HG02610 (cell line): ENCODE measurements around the gene SFPQ.
"Not testable (repeated sequence)": the region's sequence is repeated elsewhere in the genome, so short reads cannot be mapped to it uniquely, and the experiment has no call there.

Source experiments
- ATAC-seq: cut with Tn5 transposase; IDR thresholded peaks from one replicate; pipeline ENCODE4 v1.9.1; 2021; ENCODE audit warnings: mild to moderate bottlenecking, moderate library complexity; ENCODE audit not compliant: unreplicated experiment

SFPQ gene, protein sequence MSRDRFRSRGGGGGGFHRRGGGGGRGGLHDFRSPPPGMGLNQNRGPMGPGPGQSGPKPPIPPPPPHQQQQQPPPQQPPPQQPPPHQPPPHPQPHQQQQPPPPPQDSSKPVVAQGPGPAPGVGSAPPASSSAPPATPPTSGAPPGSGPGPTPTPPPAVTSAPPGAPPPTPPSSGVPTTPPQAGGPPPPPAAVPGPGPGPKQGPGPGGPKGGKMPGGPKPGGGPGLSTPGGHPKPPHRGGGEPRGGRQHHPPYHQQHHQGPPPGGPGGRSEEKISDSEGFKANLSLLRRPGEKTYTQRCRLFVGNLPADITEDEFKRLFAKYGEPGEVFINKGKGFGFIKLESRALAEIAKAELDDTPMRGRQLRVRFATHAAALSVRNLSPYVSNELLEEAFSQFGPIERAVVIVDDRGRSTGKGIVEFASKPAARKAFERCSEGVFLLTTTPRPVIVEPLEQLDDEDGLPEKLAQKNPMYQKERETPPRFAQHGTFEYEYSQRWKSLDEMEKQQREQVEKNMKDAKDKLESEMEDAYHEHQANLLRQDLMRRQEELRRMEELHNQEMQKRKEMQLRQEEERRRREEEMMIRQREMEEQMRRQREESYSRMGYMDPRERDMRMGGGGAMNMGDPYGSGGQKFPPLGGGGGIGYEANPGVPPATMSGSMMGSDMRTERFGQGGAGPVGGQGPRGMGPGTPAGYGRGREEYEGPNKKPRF

DNA sequence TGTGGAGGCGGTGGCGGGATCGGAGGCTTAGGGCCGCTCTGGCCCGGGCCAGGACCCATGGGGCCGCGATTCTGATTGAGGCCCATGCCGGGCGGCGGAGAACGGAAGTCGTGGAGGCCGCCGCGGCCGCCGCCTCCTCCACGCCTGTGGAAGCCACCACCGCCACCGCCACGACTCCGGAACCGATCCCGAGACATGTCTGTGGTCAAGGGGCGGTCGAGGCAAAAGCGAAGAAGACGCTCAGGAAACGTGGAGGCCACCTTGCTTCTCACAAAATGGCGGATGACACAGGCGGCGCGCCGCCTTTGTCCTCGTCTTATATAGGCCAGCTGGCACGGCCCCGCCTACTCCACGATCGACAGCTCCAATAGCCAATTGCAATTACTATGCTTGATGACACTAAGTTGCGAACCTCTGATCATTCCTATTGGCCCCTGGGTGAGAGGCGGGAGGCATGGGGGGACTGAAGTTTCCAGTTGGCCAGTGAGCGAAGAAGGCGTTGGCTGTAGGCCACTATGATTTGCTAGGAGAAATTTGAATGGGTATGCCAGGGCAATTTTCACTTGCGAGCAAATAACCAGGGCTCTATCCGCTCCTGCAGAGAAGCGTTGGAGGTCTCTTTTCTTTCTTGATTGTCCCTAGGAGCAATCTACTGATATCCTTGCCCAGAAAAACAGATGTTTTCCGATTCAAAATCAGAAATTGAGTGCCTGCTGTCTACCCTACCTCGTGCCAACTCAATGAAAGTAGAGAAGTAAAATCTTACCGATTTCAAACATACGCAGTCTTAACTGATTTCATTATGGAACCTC lies at the start of gene SFPQ:
SFPQ (minus strand) TSS at position 293 of the 812 bp plus-strand sequence; CDS start at position 197, 96 bp downstream.
- ATAC-seq: peak; percentile 93

DNA sequence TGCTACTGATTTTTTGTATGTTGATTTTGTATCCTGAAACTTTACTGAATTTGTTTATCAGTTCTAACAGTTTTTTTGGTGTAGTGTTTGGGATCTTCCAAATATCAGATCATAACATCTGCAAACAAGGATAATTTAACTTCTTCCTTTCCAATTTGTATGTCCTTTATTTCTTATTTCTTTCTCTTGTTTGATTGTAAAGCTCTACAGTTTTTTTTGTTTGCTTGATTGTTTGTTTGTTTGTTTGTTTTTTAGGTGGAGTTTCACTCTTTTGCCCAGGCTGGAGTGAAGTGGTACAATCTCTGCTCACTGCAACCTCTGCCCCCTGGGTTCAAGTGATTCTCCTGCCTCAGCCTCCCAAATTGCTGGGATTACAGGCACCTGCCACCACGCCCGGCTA lies 43.8 kb upstream of the SFPQ start:
- not testable (repeated sequence) for ATAC-seq

DNA sequence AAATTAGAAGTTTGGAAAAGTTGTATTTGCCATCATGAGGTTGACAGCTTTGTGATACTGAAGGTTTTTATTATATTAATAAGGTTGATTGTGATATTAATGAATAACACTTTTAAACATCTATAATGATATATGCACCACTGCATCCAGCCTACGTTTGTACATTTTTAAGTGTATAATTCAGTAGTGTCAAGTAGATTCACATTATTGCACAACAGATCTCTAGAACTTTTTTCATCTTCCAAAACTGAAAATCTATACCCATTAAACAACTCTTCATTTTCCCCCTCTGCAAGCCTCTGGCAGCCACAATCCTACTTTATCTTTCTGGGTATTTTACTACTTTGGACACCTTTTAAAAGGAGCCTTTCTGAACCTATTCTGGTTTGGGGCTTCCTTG lies 38.3 kb upstream of the SFPQ start:
- ATAC-seq: no peak

DNA sequence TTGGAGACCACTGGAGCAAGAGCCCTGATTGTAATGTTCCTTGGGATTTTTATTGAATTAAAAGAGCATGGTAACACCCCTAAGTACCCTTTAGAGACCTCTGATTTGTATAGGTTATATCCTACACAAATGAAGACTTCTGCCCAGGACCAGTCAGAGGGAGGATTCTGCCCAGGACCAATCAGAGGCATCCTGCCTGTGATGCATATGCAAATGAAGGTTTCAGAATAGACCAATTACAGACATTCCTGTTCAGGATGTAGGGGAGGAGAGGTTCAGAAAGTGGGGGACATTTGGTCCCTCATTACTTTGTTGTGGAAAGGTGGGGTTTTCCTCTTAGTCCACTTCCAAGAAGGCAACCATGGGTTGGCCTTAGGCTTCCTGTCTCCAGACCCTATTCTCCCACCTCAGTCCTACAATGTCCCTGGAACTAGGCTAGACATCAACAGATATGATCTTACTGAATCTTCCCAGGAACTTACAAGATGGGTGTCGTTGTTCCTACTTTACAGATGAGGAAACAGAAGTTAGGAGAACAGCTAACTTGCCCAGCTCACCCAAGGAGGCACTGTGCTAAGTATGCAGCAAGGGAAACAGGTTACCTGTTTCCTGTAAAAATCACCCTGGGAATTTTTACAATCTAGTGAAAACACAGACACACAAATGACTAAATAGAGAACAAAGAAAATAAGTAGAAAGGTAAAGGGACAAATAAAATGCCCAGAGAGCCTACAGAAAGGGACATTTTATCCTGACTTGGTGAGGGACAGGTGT lies 36.8 kb upstream of the SFPQ start:
- ATAC-seq: no peak

DNA sequence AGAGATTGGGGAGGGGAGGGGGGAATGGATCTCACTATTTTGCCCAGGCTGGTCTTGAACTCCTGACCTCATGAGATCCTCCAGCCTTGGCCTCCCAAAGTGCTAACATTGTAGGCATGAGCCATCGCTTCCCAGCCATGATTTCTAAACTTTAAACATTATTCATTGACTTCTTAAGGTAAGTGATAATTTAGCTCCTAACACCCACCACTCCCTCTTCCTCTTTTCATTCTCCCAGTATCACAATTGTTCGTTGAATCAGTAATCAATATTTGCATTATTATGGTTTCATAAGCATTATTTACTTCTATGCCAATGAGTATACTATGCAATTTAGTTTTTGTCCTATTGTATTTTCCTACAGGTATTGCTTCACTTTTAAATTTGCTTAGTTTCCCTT lies 33.6 kb upstream of the SFPQ start:
- ATAC-seq: no peak

DNA sequence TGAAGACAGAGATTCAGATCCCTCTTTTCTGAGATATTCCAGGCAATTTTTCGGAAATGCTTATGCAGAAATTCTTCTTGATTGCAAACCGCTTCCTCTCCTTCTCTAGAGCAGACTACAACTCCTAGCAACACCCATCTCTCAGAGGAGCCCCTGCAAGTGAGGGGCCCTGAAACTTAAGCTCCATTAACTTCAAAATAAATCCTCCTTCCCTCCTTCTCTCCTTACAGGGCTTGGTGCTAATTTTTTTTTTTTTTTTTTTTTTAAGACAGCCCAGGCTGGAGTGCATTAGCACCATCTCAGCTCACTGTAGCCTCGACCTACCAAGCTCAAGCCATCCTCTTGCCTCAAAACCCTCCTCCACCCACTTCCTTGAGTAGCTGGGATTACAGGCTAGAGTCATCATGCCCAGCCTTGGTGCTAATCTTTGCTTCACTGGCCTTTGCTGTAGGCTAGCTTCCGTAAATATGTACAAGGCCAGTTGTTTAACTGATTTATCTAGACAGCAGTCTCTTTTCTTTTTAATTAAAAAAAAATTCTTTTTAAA lies 30.2 kb upstream of the SFPQ start:
- ATAC-seq: no peak

DNA sequence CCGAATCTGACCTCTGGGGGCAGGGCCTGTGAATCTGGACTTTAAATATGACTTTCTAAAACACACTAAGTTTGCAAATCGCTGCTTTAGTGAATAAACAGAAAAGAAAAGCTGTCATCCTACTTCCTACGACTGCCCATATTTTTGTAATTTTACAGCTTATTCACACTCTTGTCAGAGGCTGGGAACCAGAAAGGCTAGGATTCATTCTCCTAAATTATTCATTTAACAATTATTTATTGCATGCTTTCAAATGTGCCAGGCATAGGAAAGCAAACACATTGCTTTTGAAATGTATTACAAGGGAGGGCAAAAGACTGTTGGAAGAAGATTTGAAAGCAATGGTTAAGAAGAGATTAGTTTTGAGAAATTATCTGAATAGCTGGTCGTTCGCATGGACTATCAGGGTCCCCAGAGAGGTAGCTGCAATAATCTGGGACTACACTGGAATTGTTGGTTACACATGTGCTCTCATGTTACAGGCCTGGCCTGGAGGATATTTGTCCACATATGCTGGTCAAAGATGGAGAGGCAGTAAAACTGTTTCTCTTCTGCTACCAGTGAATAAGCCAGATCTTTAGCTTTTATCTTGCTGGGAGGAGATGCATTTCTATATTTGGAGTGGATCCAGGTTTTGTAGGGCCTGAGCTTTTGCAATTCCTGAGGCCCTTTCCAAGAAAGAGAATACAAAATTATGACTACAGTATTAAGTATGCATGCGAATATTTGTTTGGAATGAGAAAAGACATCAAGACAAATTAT lies 29.6 kb upstream of the SFPQ start:
- no peak for ATAC-seq

DNA sequence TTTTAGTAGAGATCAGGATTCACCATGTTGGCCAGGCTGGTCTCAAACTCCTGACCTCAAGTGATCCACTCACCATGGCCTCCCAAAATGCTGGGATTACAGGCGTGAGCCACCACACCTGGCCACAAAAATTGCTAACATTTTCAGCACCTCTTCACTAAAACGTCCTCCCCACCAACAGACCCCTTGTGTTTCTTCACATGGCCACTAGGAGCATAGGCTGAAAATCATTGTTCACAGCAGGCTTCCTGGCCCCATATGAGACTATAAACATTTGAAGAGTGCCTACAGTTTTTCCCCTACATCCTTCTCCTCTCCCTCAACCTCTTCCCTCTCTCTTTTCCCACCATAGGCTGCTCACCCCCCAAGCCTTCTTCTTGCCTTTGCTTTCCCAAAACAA lies 28.0 kb upstream of the SFPQ start:
- ATAC-seq: no peak

DNA sequence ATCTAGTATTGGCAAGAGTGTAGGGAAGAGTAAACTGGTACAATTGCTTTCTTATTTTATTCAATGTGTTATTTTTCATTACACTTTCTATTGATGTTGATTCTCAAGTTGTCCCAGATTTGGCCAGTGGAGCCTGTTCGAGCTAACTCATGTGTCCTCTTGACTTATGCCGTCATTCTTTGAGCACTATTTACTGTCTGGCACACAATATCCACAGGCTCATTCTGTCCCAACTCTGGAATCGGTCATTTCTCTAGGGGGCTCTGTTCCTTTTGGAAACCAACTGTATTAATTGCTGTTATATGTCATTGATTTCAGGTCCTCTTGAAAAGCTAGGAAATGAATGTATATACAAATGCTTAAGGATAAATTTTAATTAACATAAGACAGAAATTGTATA lies 22.4 kb upstream of the SFPQ start:
- ATAC-seq: no peak

DNA sequence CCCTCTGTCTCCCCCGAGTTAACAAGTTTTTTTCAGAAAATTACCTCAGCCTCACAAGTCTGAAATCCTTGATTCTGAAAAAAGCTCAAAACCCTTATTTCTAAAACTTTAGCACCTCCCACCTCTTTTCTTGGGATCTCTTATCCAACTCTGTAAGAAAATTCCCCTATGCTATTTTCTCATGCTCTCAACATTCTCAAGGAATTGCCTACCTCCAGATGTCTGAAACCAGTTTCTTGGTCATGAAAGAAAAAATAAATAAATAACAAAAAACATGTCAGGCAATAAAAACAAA lies 18.1 kb upstream of the SFPQ start:
- ATAC-seq: no peak

DNA sequence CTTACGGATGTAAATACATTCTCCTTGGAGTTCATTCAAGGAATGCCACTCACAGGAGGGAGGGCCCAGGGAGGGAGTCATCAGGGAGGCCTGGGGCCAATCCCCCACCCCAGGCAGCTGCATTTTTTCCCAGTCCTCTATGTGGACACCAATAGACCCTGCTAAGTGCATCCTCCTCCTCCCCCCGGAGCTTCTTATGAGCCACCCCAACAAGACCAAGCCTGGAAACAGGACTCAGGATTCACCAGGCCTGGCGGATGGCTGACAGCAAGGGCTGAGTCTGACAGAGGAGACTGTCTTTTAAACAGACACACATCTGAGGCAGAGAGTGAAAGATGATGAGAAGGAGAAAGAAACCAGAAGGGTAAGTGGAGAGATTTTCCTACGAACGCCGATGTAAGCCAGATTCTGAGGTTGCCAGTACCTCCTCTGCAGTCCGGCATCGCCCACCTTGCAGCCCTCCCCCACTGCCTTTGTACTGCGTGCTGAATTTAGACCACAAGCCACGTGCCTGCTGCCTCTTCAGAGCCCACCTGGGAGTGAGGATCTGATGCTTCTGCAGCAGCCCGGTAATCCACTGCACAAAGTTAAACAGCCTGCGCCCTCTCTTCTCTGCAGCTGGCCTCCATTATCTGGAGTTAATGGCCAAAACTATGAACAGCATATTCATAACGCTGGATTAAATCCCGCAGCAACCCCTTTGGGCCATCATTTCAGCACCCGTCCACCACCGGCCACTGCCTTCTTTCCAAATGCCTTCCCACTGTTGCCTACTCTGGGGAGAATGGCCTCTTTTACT lies 17.6 kb upstream of the SFPQ start:
- ATAC-seq: no peak

DNA sequence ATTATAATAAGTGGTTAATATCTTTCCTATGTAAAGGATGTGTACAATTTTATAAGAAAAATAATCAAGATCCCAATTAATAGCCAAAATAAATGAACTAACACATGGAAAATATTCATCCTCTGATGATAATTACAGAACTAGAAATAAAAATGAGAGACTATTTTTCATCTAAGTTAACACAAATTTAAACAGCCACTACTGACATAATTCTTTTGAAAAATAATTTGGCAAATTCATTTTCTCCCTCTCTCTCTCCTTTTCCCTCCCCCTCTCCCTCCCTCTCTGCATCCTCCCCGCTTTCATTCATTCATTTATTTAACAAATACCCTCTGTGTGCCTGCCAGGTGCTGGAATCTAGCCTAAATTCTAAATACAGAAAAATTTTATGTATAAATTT lies 10.3 kb upstream of the SFPQ start:
- ATAC-seq: no peak

DNA sequence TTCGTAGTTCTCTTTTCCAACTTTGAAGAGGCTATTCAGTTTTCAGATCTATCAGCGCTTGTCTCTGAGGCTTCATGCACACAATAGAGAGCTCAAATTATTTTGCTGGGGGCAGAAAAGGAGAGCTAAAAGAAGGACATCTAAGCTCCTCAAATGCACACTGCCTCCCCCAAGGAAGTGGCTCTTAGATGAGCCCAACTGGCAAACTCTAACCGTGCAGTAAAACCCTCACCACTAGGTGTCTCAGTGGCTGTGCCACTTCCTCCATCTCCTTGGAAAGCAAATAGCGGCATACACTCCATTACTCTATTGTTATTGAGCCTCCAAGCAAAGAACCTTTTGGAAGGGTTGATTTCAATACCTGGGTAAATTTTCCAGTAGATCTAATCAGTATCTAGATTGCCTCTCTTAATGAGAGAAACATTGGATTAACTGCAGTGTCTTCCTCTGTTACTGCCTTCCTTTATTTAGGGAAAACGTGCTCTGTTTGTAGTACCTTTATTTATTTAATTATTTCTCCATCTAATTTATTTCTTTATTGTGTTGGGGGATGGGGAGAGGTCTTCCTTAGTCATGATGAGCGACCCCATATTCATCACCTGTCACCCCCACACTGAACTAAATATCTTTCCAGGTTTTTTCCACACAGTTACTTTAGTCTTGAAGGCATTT lies 9.2 kb upstream of the SFPQ start:
- ATAC-seq: peak; percentile 65

DNA sequence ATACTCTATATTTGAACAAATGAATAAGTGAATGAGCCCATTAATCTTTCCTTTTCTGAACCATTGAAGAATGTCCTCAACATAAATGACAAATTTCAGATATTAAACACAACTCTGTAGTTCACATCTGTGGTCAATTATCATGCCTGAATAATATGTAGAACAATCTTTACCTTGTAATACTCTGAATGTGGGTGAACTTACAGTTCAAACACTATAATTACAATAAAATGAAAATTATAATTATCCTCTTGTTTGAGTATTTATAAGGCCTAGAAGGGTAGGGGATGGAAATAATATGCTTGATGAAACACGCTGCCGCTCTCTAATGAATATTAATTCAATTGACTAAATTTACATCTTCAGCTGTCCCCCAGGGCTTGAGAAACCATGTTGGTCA lies 8.7 kb upstream of the SFPQ start:
- ATAC-seq: no peak

DNA sequence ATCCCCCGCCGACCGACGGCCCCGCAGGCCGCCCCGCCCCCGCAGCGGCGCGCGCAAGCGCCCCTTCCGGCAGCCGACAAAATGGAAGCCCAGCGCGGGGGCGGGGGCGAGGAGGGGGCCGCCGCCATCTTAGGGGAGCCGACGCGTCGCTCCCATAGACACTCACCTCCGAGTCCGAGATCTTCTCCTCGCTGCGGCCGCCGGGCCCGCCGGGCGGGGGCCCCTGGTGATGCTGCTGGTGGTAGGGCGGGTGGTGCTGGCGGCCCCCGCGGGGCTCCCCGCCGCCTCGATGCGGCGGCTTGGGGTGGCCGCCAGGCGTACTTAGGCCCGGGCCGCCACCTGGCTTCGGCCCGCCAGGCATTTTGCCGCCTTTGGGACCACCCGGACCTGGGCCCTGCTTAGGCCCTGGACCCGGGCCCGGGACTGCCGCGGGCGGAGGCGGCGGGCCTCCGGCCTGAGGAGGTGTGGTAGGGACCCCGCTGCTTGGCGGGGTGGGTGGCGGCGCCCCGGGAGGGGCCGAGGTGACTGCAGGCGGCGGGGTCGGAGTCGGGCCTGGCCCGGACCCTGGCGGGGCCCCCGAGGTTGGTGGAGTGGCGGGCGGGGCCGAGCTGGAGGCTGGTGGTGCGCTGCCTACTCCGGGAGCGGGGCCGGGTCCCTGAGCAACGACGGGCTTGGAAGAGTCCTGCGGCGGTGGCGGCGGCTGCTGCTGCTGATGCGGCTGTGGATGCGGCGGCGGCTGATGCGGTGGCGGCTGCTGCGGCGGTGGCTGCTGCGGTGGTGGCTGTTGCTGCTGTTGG lies 691 bp downstream of the SFPQ start:
- peak; percentile 30 for ATAC-seq

DNA sequence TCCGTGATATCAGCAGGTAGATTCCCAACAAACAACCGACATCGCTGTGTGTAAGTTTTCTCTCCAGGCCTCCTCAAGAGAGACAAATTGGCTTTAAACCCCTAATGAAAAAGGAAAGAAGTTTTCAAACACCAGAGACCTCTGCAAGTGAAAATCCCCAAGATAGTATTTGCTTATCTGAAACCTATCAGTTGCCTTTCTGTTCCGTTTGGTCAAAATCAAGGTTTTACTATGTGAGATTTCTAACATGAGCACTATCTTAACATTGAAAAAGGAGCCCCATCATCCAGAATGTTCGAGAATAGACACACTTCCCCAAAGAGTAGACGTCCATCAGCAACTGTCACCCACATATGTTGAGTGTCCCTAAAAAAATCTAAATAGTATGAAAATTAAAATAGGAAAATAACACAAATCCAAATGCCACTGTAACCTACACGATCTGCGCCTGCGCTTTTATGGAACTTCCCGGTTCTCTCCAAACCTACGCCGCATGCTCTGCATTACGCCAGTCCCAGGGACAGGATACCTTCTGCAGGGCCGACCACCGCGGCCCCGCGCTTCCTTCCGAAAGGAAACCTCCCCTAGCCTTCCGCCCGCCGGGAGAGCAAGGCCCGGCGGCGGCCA lies 1.4 kb downstream of the SFPQ start:
- ATAC-seq: no peak

DNA sequence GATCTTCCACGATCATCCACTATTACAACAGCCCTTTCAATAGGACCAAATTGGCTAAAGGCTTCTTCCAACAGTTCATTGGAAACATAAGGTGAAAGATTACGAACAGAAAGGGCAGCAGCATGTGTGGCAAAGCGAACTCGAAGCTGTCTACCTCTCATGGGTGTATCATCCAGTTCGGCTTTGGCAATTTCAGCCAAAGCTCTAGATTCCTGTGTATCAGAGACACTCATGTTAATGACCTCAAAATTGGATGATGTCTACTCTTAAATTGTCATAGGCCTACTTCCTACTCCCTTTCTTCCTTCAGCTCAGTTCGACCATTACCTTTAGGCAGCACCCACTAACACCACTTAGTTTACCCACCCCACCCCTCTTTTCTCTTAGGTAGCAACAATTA lies 2.2 kb downstream of the SFPQ start:
- ATAC-seq: no peak
